Liver (tissue), 9 donors: ENCODE measurements around the gene RBMS3. TPM values are rescaled to one million over a fixed set of nuclear protein-coding genes. Genes with fewer than 3 reads are reported as not detected.

Source experiments
- DNase-seq: peaks from one replicate; pipeline ENCODE4 v3.0.0-alpha.2; 2017; ENCODE audit warnings: low spot score
- H3K27ac ChIP-seq, 2 donors: one replicate each; pipeline ENCODE4 v1.7.0; 2013; ENCODE audit warnings: inconsistent platforms in 2 of 2, low read length in 2 of 2, control low read depth in 1 of 2, low read depth in 1 of 2, mild to moderate bottlenecking in 1 of 2
- H3K27me3 ChIP-seq, 4 donors: one replicate each; pipeline versions ENCODE4 v1.6.1 to v1.7.0; 2013; ENCODE audit warnings: low read length in 3 of 4, inconsistent platforms in 1 of 4, mild to moderate bottlenecking in 1 of 4, moderate library complexity in 1 of 4; ENCODE audit not compliant: control insufficient read depth in 4 of 4, insufficient read depth in 4 of 4
- H3K36me3 ChIP-seq, 4 donors: one replicate each; pipeline versions ENCODE4 v1.6.1 to v1.7.0; 2013; ENCODE audit warnings: low read length in 3 of 4, mild to moderate bottlenecking in 3 of 4, low read depth in 1 of 4, moderate library complexity in 1 of 4; ENCODE audit not compliant: control insufficient read depth in 4 of 4, insufficient read depth in 3 of 4
- H3K4me1 ChIP-seq, 4 donors: one replicate each; pipeline versions ENCODE4 v1.6.1 to v1.7.0; 2013; ENCODE audit warnings: low read length in 3 of 4, mild to moderate bottlenecking in 3 of 4, moderate library complexity in 1 of 4; ENCODE audit not compliant: control insufficient read depth in 4 of 4, insufficient read depth in 4 of 4
- H3K4me3 ChIP-seq, 3 donors: one replicate each; pipeline versions ENCODE4 v1.6.1 to v1.7.0; 2013; ENCODE audit warnings: low read length in 3 of 3, control low read depth in 1 of 3, low read depth in 1 of 3, mild to moderate bottlenecking in 1 of 3
- H3K9ac ChIP-seq, 2 donors: one replicate each; pipeline ENCODE4 v1.7.0; 2013; ENCODE audit warnings: low read length in 2 of 2, mild to moderate bottlenecking in 2 of 2, moderate library complexity in 2 of 2, control low read depth in 1 of 2, low read depth in 1 of 2
- H3K9me3 ChIP-seq, 4 donors: one replicate each; pipeline versions ENCODE4 v1.6.1 to v1.7.0; 2013; ENCODE audit warnings: low read length in 3 of 4; ENCODE audit not compliant: control insufficient read depth in 4 of 4
- ATF3 ChIP-seq: IDR thresholded peaks from 2 replicates; pipeline ENCODE4 v1.6.1; 2016; ENCODE audit warnings: antibody characterized with exemption
- CTCF ChIP-seq: fragments of 150-350 bp; IDR thresholded peaks from 2 replicates; pipeline ENCODE4 v1.5.1; 2017; ENCODE audit warnings: improper control_type of control experiment, low read depth, low read length; ENCODE audit not compliant: missing input control
- EGR1 ChIP-seq, 2 donors: IDR thresholded peaks; 2 replicates each; pipeline ENCODE4 v1.6.1; 2016 to 2018; ENCODE audit warnings: antibody characterized with exemption in 2 of 2, low read depth in 2 of 2
- FOXA1 ChIP-seq: IDR thresholded peaks from 2 replicates; pipeline ENCODE4 v1.6.1; 2016; ENCODE audit warnings: antibody characterized with exemption
- FOXA2 ChIP-seq: IDR thresholded peaks from 2 replicates; pipeline ENCODE4 v1.6.1; 2016; ENCODE audit warnings: antibody characterized with exemption
- GABPA ChIP-seq, 2 donors: IDR thresholded peaks in 1 of 2; conservative IDR thresholded peaks in 1 of 2; 2 replicates each; pipeline ENCODE4 v1.6.1; 2016; ENCODE audit warnings: antibody characterized with exemption in 2 of 2, mild to moderate bottlenecking in 1 of 2, moderate library complexity in 1 of 2
- HNF4A ChIP-seq, 2 donors: conservative IDR thresholded peaks; 2 replicates each; pipeline ENCODE4 v1.6.1; 2016; ENCODE audit warnings: antibody characterized with exemption in 2 of 2, mild to moderate bottlenecking in 2 of 2
- HNF4G ChIP-seq: IDR thresholded peaks from 2 replicates; pipeline ENCODE4 v1.6.1; 2016; ENCODE audit warnings: antibody characterized with exemption
- MAX ChIP-seq: IDR thresholded peaks from 2 replicates; pipeline ENCODE4 v1.6.1; 2016; ENCODE audit warnings: antibody characterized with exemption
- RAD21 ChIP-seq, 2 donors: IDR thresholded peaks; 2 replicates each; pipeline ENCODE4 v1.6.1; 2016; ENCODE audit warnings: antibody characterized with exemption in 2 of 2, mild to moderate bottlenecking in 2 of 2
- REST ChIP-seq: IDR thresholded peaks from 2 replicates; pipeline ENCODE4 v1.6.1; 2016; ENCODE audit warnings: antibody characterized with exemption, mild to moderate bottlenecking
- RXRA ChIP-seq, 2 donors: IDR thresholded peaks; 2 replicates each; pipeline ENCODE4 v1.6.1; 2017 to 2018; ENCODE audit warnings: antibody characterized with exemption in 2 of 2, mild to moderate bottlenecking in 1 of 2
- ZBTB33 ChIP-seq: IDR thresholded peaks from 2 replicates; pipeline ENCODE4 v1.6.1; 2016; ENCODE audit warnings: antibody characterized with exemption
- WGBS: extraction: QIAGEN DNeasy Blood & Tissue Kit; methylation state at CpG from one replicate; pipeline ENCODE4 v1.1.7; 2013; 5-methylcytosine and 5-hydroxymethylcytosine counted together
- polyA plus RNA-seq, 2 donors: library from polyadenylated mRNA; stranded (reverse) in 1 of 2; unstranded in 1 of 2; fragments of 200-250 nt in 1 of 2; fragments of >200 nt in 1 of 2; fragmentation: Nextera tagmentation in 1 of 2; extraction: Ambion mirVana in 1 of 2; gene quantifications; one replicate each; pipeline versions ENCODE4 v1.2.1 to v1.2.3, GENCODE V29; 2013 to 2015
- total RNA-seq, 2 donors: library from RNA; depleted of rRNA; stranded (reverse); fragments of >200 nt; gene quantifications; one replicate each; pipeline ENCODE4 v1.2.3, GENCODE V29; 2014
- donor health status: healthy.
- donor health status: healthy.
- donor health status: healthy.
- donor health status: healthy.
- donor health status: healthy.

The RBMS3 gene
- total and polyA plus RNA-seq, 4 donors: 1.2 to 14.9 (median 9.3) TPM

GRCh38 chr3:29363110-29363509, 82.2 kb downstream of the RBMS3 start:
- no peaks in the 10 kb centered on the region for H3K27me3 ChIP-seq
- 82% methylated on average over 2 of the region's 2 CpGs for WGBS
- no peaks in the 10 kb centered on the region for H3K9me3 ChIP-seq
- H3K27ac ChIP-seq: no peak overlapping the region
- H3K4me1 ChIP-seq: no peaks in the 10 kb centered on the region
- H3K4me3 ChIP-seq: no peak overlapping the region
- H3K36me3 ChIP-seq: no peaks in the 10 kb centered on the region
- no peak for DNase-seq
- no peak overlapping the region for H3K9ac ChIP-seq
- TF ChIP-seq MAX (no peak), EGR1 (IDR thresholded peaks at IDR 0.05; ENCODE audit: low read depth in 2 of 2) (no peak)

GRCh38 chr3:29370021-29370420, 89.2 kb downstream of the RBMS3 start:
- 85% methylated on average over 4 of the region's 4 CpGs for WGBS

GRCh38 chr3:29370476-29371420, 89.9 kb downstream of the RBMS3 start:
- DNase-seq: no peak
- TF ChIP-seq FOXA2: no peak
- no peak for TF ChIP-seq HNF4G
- TF ChIP-seq REST: no peak
- no peak for TF ChIP-seq RAD21 (IDR thresholded peaks at IDR 0.05)
- TF ChIP-seq ZBTB33: no peak
- TF ChIP-seq FOXA1: no peak
- no peak for TF ChIP-seq GABPA (IDR thresholded peaks at IDR 0.05 in 1 of 2, conservative IDR thresholded peaks at IDR 0.05 in 1 of 2)
- no peak for TF ChIP-seq CTCF
- no peak for TF ChIP-seq HNF4A (conservative IDR thresholded peaks at IDR 0.05)
- TF ChIP-seq MAX: no peak
- no peak for TF ChIP-seq RXRA (IDR thresholded peaks at IDR 0.05)
- 73% methylated on average over 4 of the region's 4 CpGs for WGBS
- no peaks in the 10 kb centered on the region for H3K27me3 ChIP-seq
- no peak overlapping the region for H3K27ac ChIP-seq
- no peaks in the 10 kb centered on the region for H3K9me3 ChIP-seq
- no peaks in the 10 kb centered on the region for H3K36me3 ChIP-seq
- H3K9ac ChIP-seq: no peak overlapping the region
- no peak overlapping the region for H3K4me3 ChIP-seq
- no peaks in the 10 kb centered on the region for H3K4me1 ChIP-seq

More at GRCh38 chr3:29370021-29370420, 89.2 kb downstream of the RBMS3 start:
- Histone ChIP-seq H3K4me3 (no peak overlapping the region), H3K27me3 (no peaks in the 10 kb centered on the region), H3K4me1 (no peaks in the 10 kb centered on the region), H3K9me3 (no peaks in the 10 kb centered on the region), H3K36me3 (no peaks in the 10 kb centered on the region), H3K9ac (no peak overlapping the region), H3K27ac (no peak overlapping the region)
- DNase-seq: no peak
- TF ChIP-seq MAX: no peak
- TF ChIP-seq ATF3: no peak
- TF ChIP-seq RAD21 (IDR thresholded peaks at IDR 0.05): no peak
- no peak for TF ChIP-seq HNF4A (conservative IDR thresholded peaks at IDR 0.05)
